NOMO-1 (cell line): ENCODE measurements around the gene RNF13.

Experiments used
- DNase-seq, 2 experiments: peaks; one replicate each; lab custom pipeline; 2025; ENCODE audit not compliant: unreplicated experiment in 2 of 2; lab: John Stamatoyannopoulos, UW

RNF13 gene

GRCh38 chr3:149812606-149813366 is at the start of gene RNF13:
Gene RNF13, plus strand, starts transcription at chr3:149813215. Its CDS starts 32,812 bp downstream, at chr3:149846027.
- DNase-seq, result peak; percentile 96

GRCh38 chr3:149763565-149764195 is 49.3 kb upstream of the RNF13 start:
- DNase-seq, result no peak

GRCh38 chr3:149764302-149764701 is 48.7 kb upstream of the RNF13 start:
- no peak for DNase-seq

GRCh38 chr3:149765762-149766334 is 47.2 kb upstream of the RNF13 start:
- DNase-seq, result peak; percentile 19 to 70

- DNase-seq, result no peak
Measured at GRCh38 chr3:149767720-149768119, 45.3 kb upstream of the RNF13 start.

GRCh38 chr3:149768704-149769103 is 44.3 kb upstream of the RNF13 start:
- no peak for DNase-seq

GRCh38 chr3:149770246-149770645 is 42.8 kb upstream of the RNF13 start:
- DNase-seq, result no peak

- peak in 1 of 2 experiments; percentile 27 for DNase-seq
Measured at GRCh38 chr3:149771652-149772271, 41.3 kb upstream of the RNF13 start.

- no peak for DNase-seq
Measured at GRCh38 chr3:149772861-149773260, 40.2 kb upstream of the RNF13 start.

GRCh38 chr3:149776170-149776569 is 36.8 kb upstream of the RNF13 start:
- no peak for DNase-seq

GRCh38 chr3:149777414-149778214 is 35.4 kb upstream of the RNF13 start:
- DNase-seq, result no peak

GRCh38 chr3:149781211-149781610 is 31.8 kb upstream of the RNF13 start:
- DNase-seq, result peak; percentile 84 to 90

- no peak for DNase-seq
Measured at GRCh38 chr3:149781741-149782140, 31.3 kb upstream of the RNF13 start.

- peak; percentile 42 to 92 for DNase-seq
Measured at GRCh38 chr3:149783576-149783975, 29.4 kb upstream of the RNF13 start.

GRCh38 chr3:149784064-149784704 is 28.8 kb upstream of the RNF13 start:
- DNase-seq, result no peak

GRCh38 chr3:149790268-149790667 is 22.7 kb upstream of the RNF13 start:
- no peak for DNase-seq

- DNase-seq, result no peak
Measured at GRCh38 chr3:149790698-149791097, 22.3 kb upstream of the RNF13 start.

- no peak for DNase-seq
Measured at GRCh38 chr3:149792452-149793270, 20.4 kb upstream of the RNF13 start, which contains the start of gene ANKUB1. Gene ANKUB1, minus strand, starts transcription at chr3:149792554. Its CDS starts 188 bp downstream, at chr3:149792366.

- peak; percentile 58 to 68 for DNase-seq
Measured at GRCh38 chr3:149796026-149796425, 17.0 kb upstream of the RNF13 start.
